ENCODE results near the gene TTC39B. TPM values are rescaled to one million over a fixed set of nuclear protein-coding genes. Genes with fewer than 3 reads are reported as not detected.

The TTC39B gene
- total RNA-seq, 4 donors from 2014 or later: 3.4 to 11.2 (median 4.3) TPM

DNA sequence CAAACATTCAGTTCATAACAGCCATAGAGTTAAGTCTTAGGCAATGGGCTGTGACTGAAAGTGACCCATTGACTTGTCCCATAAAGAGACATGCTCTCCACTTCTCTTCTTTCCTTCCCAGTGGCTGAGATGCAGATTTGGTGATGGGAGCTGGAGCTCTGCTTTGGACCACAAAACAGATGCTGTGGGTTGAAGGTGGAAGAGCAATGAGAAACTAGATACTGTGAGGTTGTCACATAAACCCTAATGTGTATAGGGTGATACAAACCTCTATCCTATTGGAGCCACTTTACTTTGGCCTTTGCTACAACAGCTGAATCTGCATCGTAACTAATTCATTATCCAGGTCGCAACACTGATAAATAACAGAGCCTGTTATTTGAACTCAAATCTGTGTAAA is 192.0 kb downstream of the TTC39B start:
- no peak for TF ChIP-seq CTCF (IDR thresholded peaks at IDR 0.05; ENCODE audit: low read depth)

Small RNAs within 50 kb of the gene (small RNA-seq; reads per million reads assigned to genes)
- not detected for gene RNU6-559P

Other genes with a start within 250 kb of the TTC39B start
- 10 to 100 TPM; 22.4 to 31.0 (median 30.1) TPM for gene SNAPC3, start 115.7 kb upstream of the TTC39B start, total RNA-seq
- gene PSIP1, start 203.8 kb upstream of the TTC39B start, total RNA-seq: 10 to 100 TPM; 26.1 to 32.0 (median 27.1) TPM
- 1 to 10 TPM; 2.9 to 3.8 (median 3.6) TPM for gene CCDC171, start 245.8 kb upstream of the TTC39B start, total RNA-seq

Measured in subcutaneous adipose tissue (tissue), 4 donors.